Loucy (cell line): ENCODE measurements around the gene MAP7D3.

Experiments
- H2AFZ ChIP-seq: fragments of 200-600 bp; sonication (generic); 2 replicates; pipeline ENCODE4 v1.6.0; 2016; ENCODE audit warnings: antibody characterized with exemption, mild to moderate bottlenecking, low read length, moderate library complexity
- H3F3A ChIP-seq: fragments of 200-600 bp; 2 replicates; pipeline ENCODE4 v1.6.0; 2016; ENCODE audit warnings: antibody characterized with exemption, low read depth, mild to moderate bottlenecking
- H3K27me3 ChIP-seq: fragments of 200-600 bp; sonication (generic); 2 replicates; pipeline ENCODE4 v1.6.1; 2014; ENCODE audit warnings: low read length, mild to moderate bottlenecking; ENCODE audit not compliant: insufficient read depth, poor library complexity, severe bottlenecking
- H3K36me3 ChIP-seq: fragments of 200-600 bp; sonication (generic); 2 replicates; pipeline ENCODE4 v1.6.1; 2016; ENCODE audit warnings: low read length; ENCODE audit not compliant: insufficient read depth
- H3K4me1 ChIP-seq: fragments of 200-600 bp; sonication (generic); 2 replicates; pipeline ENCODE4 v1.5.1; 2014; ENCODE audit warnings: low read length, mild to moderate bottlenecking; ENCODE audit not compliant: insufficient read depth, poor library complexity, severe bottlenecking
- H3K4me2 ChIP-seq: fragments of 200-600 bp; sonication (generic); 2 replicates; pipeline ENCODE4 v1.6.0; 2014; ENCODE audit warnings: antibody characterized with exemption, low read length, low read depth, mild to moderate bottlenecking; ENCODE audit not compliant: poor library complexity, severe bottlenecking
- H3K4me3 ChIP-seq: fragments of 200-600 bp; sonication (generic); 2 replicates; pipeline ENCODE4 v1.5.1; 2014; ENCODE audit warnings: low read length, mild to moderate bottlenecking, mixed read lengths; ENCODE audit not compliant: poor library complexity, severe bottlenecking
- H3K79me2 ChIP-seq: fragments of 200-600 bp; sonication (generic); 2 replicates; pipeline ENCODE4 v1.6.1; 2014; ENCODE audit warnings: low read length; ENCODE audit not compliant: insufficient read depth
- H3K9ac ChIP-seq: fragments of 200-600 bp; sonication (generic); 2 replicates; pipeline ENCODE4 v1.6.0; 2014; ENCODE audit warnings: mild to moderate bottlenecking, low read depth, low read length, moderate library complexity; ENCODE audit not compliant: poor library complexity, severe bottlenecking
- H3K9me2 ChIP-seq: fragments of 200-600 bp; sonication (generic); replicated peaks from 2 replicates; pipeline ENCODE4 v1.6.1; 2016; ENCODE audit warnings: low read depth, low read length, mixed read lengths
- H3K9me3 ChIP-seq: fragments of 200-600 bp; sonication (generic); 2 replicates; pipeline ENCODE4 v1.6.1; 2014; ENCODE audit warnings: mild to moderate bottlenecking, antibody characterized with exemption, low read length, low read depth; ENCODE audit not compliant: insufficient read depth
- H4K20me1 ChIP-seq: fragments of 200-600 bp; sonication (generic); 2 replicates; pipeline ENCODE4 v1.6.0; 2014; ENCODE audit warnings: antibody characterized with exemption, low read length, mild to moderate bottlenecking; ENCODE audit not compliant: insufficient read depth, poor library complexity, severe bottlenecking
- EZH2phosphoT487 ChIP-seq: fragments of 200-600 bp; IDR thresholded peaks from 2 replicates; pipeline ENCODE4 v1.6.1; 2018; ENCODE audit warnings: antibody characterized with exemption, mild to moderate bottlenecking, moderate library complexity, borderline replicate concordance
- TF ChIP-seq, protein P1 (sequence below): fragments of 200-600 bp; sonication (generic); conservative IDR thresholded peaks from 2 replicates; pipeline ENCODE4 v1.5.1; 2014; ENCODE audit warnings: mild to moderate bottlenecking, antibody characterized with exemption, low read length

Gene MAP7D3

DNA sequence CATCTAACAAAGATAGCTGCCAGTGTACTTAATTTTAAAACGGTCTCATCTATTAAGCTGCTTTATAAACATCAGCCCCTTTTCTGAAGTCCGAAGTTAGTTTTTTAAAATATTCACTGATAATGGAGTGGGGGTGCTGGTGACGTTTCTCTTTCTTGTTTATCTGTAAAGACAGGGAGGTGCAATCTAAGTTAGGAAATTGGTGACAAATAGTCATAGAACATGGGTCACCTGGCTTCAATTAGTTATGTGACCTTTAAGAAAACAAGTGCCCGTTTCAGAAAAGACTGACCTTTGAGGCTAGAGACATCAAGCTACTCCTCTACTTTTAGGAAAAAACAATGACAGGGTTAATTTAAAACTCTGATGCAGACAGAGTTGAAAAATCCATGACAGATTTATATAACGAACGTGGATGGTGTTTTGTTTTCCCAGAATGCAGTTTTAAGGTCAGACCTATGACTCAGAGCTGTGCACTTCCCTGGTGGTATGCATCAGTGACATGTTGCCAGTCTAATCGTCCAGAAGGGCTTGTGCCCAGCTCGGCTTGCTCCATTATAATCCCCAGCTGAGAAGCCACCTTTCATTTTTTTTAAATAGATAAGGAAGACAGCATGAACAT lies 65.7 kb downstream of the MAP7D3 start:
- no peaks in the 10 kb centered on the region for H3K9me3 ChIP-seq
- H2AFZ ChIP-seq = no peak overlapping the region
- H3K79me2 ChIP-seq = no peaks in the 10 kb centered on the region
- no peaks in the 10 kb centered on the region for H3K9me2 ChIP-seq
- H3K9ac ChIP-seq = no peak overlapping the region
- H3K4me1 ChIP-seq = no peaks in the 10 kb centered on the region
- no peaks in the 10 kb centered on the region for H3K36me3 ChIP-seq
- no peaks in the 10 kb centered on the region for H3K27me3 ChIP-seq
- no peaks in the 10 kb centered on the region for H4K20me1 ChIP-seq
- H3K4me3 ChIP-seq = no peak overlapping the region
- H3K4me2 ChIP-seq = no peak overlapping the region
- no peaks in the 10 kb centered on the region for H3F3A ChIP-seq
- TF ChIP-seq, protein P1, sequence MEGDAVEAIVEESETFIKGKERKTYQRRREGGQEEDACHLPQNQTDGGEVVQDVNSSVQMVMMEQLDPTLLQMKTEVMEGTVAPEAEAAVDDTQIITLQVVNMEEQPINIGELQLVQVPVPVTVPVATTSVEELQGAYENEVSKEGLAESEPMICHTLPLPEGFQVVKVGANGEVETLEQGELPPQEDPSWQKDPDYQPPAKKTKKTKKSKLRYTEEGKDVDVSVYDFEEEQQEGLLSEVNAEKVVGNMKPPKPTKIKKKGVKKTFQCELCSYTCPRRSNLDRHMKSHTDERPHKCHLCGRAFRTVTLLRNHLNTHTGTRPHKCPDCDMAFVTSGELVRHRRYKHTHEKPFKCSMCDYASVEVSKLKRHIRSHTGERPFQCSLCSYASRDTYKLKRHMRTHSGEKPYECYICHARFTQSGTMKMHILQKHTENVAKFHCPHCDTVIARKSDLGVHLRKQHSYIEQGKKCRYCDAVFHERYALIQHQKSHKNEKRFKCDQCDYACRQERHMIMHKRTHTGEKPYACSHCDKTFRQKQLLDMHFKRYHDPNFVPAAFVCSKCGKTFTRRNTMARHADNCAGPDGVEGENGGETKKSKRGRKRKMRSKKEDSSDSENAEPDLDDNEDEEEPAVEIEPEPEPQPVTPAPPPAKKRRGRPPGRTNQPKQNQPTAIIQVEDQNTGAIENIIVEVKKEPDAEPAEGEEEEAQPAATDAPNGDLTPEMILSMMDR = no peak
- no peak for TF ChIP-seq EZH2phosphoT487

DNA sequence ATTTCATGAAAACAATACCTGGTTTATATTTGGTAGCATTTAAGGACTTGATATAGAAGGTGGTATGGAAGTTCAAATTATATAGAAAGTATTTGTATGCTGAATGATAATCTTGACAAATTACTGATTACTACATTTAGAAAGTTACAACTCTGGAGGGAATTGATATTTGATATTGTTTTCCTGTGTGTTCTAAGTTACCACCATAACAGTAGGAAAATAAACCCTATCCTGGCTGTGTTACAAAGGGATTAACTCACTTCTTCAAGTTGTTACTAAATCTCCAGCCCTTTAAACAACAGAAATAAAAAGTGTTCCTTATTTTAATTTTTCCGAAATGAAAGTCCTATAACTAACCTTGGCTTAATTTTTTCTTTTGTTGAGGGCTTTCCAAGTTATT lies 67.3 kb downstream of the MAP7D3 start:
- H3K9me2 ChIP-seq = no peaks in the 10 kb centered on the region
- no peak overlapping the region for H3K9ac ChIP-seq
- H3K9me3 ChIP-seq = no peaks in the 10 kb centered on the region
- H3K4me2 ChIP-seq = no peak overlapping the region
- no peak for TF ChIP-seq EZH2phosphoT487
- TF ChIP-seq, protein P1 = no peak
- no peaks in the 10 kb centered on the region for H3K36me3 ChIP-seq
- H3K27me3 ChIP-seq = no peaks in the 10 kb centered on the region
- H3K79me2 ChIP-seq = no peaks in the 10 kb centered on the region
- H2AFZ ChIP-seq = no peak overlapping the region
- no peak overlapping the region for H3K4me3 ChIP-seq
- H3F3A ChIP-seq = no peaks in the 10 kb centered on the region
- no peaks in the 10 kb centered on the region for H3K4me1 ChIP-seq
- H4K20me1 ChIP-seq = no peaks in the 10 kb centered on the region

DNA sequence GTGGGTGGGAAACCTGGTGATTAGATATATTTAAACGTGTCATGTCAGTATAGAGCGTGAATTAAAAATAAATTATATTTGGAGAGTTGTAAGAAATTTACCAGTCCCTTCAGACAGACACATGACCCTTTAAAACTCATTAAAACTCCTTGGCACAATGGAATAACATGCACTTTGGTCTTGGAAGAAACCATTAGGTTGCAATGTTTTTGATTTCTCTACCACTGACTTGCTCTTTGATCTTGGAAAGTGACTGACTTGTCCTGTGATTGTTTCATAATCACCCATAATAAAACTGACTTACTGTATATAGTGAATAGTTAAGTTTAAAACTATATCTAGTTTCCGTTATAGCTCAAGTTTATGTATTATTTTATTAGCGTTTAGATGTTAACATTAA lies 68.0 kb downstream of the MAP7D3 start:
- TF ChIP-seq, protein P1 = no peak
- TF ChIP-seq EZH2phosphoT487 = no peak
- no peak overlapping the region for H3K4me2 ChIP-seq

More for the DNA sequence above, 68.0 kb downstream of the MAP7D3 start:
- no peaks in the 10 kb centered on the region for H3K79me2 ChIP-seq
- no peak overlapping the region for H2AFZ ChIP-seq
- H3K4me3 ChIP-seq = no peak overlapping the region
- H3K27me3 ChIP-seq = no peaks in the 10 kb centered on the region
- no peaks in the 10 kb centered on the region for H3K9me2 ChIP-seq
- no peaks in the 10 kb centered on the region for H3F3A ChIP-seq
- H3K36me3 ChIP-seq = no peaks in the 10 kb centered on the region
- H3K9me3 ChIP-seq = no peaks in the 10 kb centered on the region
- H3K4me1 ChIP-seq = no peaks in the 10 kb centered on the region
- H4K20me1 ChIP-seq = no peaks in the 10 kb centered on the region
- no peak overlapping the region for H3K9ac ChIP-seq
